ENCODE measurements around the gene MED25. TPM values are rescaled to one million over a fixed set of nuclear protein-coding genes. Genes with fewer than 3 reads are reported as not detected.

MED25 gene
- total and polyA plus RNA-seq, 9 of the 15 experiments (the other 6 are each of a cell fraction or from before 2014, with no cell fraction given): 4.1 to 93.9 (median 19.3) TPM

- TF ChIP-seq CUX1 (CRISPR knock-in tag; IDR thresholded peaks at IDR 0.05): no peak
- TF ChIP-seq ATF4 (CRISPR knock-in tag; IDR thresholded peaks at IDR 0.05): no peak
- no peak for TF ChIP-seq CLOCK (CRISPR knock-in tag; IDR thresholded peaks at IDR 0.05; ENCODE audit: borderline replicate concordance)
- no peak; the same call in 1 of the 2 replicates for TF ChIP-seq RREB1 (CRISPR knock-in tag; IDR thresholded peaks at IDR 0.05)
Measured at GRCh38 chr19:49869484-49870308, 51.6 kb downstream of the MED25 start (continued).

Data from K562 (cell line).